Pulmonary artery endothelial cell (primary cell): ENCODE data around the gene UNC13C. TPM values are rescaled to one million over a fixed set of nuclear protein-coding genes. Genes with fewer than 3 reads are reported as not detected.

Experiments used
- DNase-seq: peaks from one replicate; pipeline ENCODE4 v3.0.0-alpha.2; 2011; ENCODE audit warnings: low read depth, low spot score
- total RNA-seq: library from RNA; depleted of rRNA; stranded (reverse); fragments of >200 nt; gene quantifications from 2 replicates; pipeline ENCODE4 v1.2.3, GENCODE V29; 2014

UNC13C gene
- total RNA-seq, 1 donor from 2014 or later, result not detected

DNA sequence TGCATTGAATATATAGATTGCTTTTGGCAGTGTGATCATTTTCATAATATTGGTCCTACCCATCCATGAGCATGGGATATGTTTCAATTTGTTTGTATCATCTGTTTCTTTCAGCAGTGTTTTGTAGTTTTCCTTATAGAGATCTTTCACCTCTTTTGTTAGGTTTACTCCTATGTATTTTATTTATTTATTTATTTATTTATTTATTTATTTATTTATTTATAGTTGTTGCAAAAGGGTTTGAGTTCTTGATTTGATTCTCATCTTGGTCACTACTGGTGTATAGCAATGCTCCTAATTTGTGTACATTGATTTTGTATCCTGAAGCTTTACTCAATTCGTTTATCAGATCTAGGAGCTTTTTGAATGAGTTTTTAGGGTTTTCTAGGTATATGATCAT, 478.2 kb downstream of the UNC13C start:
- no peak for DNase-seq

DNA sequence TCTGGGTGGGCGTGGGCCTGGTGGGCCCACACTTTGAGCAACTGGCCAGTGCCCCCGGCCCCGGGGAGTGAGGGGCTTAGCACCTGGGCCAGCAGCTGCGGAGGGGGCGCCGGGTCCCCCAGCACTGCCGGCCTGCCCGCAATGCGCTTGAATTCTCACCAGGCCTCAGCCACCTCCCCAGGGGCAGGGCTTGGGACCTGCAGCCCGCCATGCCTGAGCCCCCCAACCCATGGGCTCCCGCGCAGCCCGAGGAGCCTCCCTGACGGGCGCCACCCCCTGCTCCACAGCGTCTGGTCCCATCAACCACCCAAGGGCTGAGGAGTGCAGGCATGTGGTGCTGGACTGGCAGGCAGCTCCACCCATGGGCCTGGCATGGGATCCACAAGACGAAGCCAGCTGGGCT, 484.3 kb downstream of the UNC13C start:
- no peak for DNase-seq

DNA sequence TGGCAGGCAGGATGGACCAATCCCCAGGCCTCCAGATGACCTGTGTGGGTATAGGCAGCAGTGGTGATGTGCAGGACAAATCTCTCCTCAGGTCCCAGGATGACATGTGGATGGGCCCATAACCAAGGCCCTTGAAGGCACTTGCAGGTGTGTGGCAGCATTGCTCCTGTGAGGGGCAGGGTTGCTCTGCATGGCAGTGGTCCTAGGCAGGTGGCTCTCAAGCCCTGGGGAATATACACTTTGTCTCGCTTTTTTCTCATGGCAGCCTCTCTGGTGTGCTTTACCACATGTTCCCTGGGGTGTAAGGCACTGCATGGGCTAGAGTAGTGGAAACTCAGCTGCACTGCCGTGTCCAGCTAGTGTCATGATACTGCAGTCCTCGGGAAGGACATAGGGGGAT, 503.6 kb downstream of the UNC13C start:
- DNase-seq, result no peak

DNA sequence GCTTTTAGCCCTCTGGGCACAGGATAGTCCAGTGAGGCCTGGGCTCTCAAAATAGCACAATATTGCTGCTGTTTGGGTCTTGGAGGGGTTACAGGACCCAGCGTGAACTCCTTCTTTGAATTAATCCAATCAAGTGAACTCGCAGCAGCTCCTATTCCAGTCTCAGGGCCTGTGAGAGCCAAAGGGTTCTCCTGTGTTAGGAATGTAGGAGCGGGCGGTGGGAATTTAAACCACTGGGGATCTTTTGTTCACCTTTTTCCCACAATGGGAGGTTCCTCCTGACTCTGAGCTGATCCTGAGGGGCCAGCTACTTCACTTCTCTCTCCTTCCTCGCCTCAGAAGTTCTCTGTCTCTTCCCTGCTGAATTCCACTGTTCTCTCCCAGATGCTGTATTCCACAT, 504.0 kb downstream of the UNC13C start:
- no peak for DNase-seq

DNA sequence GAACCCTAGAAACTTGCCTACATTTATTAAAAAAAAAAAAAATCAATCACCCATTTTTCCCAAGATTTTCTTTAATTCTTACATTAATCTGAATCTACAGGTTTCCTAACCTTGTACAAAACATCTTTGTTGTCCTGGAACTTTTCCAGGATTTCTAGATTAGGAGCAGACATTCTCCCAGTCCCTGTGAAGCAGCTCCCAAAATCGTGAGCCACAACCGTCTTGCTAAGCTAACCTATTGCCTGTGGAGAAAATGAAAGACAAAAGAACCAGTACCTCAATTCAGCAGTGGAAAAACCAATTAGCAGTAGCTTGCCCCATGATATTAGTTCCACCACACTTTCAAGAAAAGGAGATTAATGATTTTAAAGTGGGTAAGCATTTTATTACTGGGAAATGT, 522.1 kb downstream of the UNC13C start:
- DNase-seq, result no peak

DNA sequence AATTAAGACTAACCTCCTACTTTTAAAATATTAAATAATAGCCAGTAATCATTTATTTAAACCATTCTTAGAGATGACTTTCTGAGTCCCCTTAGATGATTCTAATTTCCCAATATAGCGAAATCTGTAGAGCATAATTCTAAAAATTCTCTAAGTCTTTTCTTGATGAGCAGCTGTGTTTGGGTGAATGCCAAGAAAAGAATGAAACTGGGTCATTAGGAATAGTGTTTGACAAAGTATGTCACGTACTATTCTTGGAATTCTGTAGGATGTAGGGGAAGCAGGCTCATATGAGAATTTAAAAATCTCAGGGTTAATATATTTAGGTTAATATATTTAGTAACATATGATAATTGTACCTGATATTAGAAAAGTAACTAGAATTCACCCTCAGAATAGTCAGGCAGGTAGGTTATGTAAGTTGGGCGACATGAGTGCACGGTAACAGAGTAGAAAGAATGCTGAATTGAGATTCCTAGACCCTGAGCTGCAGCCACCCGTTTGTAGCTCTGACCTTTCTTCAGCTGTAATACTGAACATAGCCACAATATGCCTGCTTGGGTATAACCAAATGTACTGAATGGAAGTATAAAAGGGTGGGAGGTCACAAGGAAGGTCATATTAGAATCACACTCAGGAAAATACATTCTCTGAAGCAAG, 524.3 kb downstream of the UNC13C start:
- DNase-seq, result no peak

DNA sequence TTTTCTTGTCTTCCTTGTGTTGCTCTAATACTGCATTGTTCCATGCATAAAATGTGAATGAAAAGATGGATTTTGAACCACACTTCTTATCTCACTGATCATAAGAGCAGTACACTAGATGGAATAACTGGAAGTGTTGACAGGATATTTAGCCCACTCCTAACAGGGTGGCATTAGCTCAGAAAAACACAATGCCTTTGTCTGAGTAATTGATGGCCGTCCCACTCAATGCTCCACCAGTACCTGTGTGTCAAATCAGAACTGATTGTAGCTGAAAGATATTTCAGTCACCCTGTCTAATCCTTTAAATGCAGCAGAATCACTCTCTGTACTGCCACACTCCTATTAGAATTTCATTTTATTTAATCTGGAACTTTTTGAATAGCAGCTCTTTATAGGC, 526.5 kb downstream of the UNC13C start:
- DNase-seq, result no peak

DNA sequence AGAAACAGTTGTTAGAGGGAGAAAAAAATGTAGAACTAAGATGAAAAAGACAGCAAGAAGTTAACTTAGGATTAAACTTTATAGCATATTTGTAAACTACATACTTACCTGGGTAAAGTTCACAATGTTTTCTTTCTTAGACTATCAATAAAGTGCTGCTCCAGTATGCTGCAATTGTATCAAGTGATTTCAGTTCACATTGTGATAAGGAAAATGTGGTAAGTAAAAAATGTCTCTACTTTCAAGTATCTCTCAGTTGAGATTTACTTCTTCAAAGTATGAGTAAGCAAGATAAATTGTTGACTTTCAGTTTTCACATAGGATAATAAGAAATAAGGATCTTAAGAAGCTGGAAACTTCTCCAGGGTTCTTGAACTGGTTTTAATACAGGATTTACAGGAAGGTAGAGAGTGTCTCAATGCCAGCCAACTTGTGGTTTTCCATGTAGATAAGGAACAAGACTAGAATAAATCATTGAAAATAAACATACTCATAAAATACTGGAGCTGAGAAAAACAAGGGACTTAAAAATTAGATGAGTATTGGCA, 528.8 kb downstream of the UNC13C start:
- DNase-seq, result no peak

DNA sequence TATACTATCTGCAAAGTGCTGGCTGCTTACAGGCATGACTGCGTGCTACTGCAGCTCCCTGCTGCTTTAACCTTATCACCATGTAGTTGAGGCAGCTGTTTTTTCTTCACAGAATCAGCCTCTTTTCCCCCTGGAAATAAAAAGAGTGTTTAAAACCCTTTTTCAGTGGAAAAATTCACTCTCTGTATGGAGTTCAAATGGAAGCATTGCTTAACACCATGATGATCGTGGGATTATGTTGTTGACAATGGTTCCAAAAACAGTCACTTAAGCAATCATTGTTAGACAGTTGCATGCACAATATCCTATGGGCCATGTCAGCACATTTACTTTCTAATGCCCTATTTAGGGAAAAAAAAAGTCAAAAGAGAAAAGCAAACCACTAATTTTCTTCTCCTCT, 536.4 kb downstream of the UNC13C start:
- DNase-seq, result no peak

DNA sequence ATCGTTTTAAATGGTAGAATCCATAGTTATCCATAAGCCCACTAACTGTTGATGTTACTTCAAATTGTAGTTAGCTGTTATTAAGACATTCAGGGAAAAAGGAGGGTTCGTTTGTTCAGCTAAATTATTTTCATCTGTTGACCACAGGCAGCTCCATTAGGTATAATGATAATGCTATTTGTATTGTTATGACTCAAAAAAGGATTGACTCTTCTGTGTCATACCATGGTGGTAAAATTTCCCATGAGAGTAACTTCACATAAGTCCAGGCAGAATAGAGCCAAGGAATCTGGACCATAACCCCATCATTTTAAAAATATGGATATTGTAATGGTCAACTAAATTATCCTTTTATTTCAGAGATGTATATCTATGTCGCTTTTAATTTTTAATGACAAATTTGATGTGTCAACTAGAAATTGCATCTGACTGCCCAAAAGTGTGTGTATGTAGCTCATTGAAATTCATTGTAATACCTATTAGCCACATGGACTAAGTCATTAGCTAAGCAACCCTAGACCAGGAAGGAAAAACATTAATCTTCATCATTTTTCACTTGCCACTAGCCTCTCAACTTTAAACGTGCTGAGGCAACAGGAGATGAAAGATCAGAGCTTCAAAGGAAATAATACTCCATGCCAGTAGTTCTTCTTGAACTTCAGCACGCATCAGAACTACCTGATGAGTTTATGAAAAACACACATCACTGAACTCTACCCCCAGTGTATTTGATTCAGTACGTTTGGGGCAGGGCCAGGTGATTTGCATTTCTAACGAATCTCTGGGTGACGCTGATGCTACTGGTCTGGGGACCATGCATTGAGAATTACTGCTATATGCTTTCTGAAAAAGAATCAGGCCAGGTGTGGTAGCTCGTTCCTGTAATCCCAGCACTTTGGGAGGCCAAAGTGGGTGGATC, 537.7 kb downstream of the UNC13C start:
- no peak for DNase-seq

DNA sequence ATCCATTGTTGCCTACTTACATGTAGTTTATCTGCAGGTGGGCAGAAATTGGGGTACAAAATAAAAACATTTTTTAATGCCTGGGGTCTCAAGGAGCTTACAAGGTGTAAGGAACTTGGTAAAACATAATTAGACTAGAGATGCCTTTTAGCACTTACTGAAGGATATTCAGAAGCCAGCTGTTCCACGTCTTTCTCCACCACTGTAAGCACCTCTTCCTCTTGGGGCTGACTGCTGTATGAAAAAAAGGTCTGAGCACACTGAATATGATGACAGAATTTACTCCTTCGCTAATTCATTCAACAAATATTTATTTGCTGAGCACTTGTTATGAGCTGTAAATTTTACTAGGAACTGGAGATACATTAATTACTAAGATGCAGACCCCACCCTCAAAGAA, 539.1 kb downstream of the UNC13C start:
- no peak for DNase-seq

DNA sequence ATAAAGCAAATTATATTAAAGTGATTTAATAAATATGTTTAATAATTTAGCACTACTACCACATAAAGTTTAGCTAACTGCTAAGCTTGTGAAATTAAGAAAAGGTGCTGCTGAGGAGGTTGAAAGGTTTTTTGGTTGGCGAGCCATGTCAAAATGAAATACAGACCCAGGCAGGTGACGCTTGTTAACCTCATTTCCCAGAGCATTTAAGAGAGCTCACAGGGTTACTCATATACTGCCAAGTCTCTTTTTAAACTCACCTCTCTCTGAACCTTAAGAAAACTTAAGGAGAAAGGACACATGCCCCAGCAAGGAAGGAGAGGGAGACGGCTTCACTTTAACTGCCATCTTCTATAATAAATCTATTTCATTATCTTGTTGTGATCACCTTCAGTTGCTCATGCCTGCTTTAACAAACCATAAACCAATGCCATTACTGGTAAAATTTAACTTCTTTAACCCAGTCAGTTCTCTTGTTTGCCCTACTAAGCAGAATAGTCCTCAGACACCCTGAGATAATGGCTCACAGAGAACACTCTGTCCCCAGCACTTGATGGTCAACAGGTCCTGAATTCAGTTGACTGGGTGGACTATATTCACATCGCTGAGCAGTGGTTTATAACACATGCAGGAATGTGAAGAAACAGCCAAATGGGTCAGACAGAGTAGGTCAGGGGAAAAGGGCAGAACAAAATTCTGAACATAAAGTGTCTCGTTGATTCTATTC, 540.1 kb downstream of the UNC13C start:
- no peak for DNase-seq

DNA sequence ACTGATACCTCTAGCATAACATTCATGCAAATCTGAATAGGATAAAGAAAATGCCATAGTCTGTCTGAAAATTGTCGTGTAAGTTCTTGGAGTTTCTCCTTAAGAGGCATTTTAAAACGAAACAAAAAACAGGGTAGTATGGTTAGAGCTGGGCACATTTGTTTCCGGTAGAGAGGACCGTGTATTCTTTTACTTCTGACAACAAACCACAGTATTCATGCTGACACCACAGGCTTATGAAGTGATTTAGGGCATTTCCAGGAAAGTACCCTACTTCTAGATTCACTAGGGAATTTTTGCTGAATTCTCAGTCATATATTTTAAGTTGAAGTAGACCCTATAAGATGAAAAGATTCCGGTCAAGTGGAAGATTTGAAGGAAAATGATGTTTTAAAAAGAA, 541.3 kb downstream of the UNC13C start:
- no peak for DNase-seq

DNA sequence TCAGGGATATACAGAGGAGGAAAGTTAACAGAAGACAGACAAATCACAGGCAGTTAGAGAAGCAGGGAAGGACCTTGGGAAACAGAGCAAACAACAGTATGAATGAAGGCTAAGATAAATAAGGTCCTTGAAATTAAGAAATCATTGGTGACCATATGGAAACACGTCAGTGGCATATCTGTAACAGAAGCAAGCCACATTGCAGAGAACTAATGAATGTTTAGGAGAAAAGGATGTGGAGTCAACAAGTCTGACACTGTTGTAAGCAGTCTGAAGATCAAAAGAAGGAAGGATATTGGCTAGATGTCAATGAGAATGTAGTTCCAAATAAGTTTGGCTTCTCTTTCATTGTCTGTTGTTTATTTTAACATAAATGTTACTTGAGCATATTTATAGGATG, 542.4 kb downstream of the UNC13C start:
- no peak for DNase-seq

DNA sequence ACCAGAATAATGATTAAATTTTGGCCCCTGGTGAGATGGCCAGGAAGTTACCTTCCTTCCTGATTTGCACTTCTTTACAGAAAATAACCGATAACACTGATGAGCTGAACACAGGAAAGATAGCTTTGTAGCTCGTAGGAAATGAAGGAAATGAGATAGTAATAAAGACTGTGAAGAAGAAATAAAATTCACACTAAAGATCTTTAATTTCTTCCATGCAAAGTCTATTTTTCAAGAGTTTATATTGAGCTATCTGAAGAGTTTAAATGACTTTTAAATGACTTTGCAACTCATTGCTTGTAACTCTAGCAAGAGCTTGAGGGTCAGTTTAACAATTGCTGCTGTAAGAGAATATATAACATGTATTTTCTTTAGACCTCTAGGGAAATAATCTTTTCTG, 543.0 kb downstream of the UNC13C start:
- DNase-seq, result no peak

DNA sequence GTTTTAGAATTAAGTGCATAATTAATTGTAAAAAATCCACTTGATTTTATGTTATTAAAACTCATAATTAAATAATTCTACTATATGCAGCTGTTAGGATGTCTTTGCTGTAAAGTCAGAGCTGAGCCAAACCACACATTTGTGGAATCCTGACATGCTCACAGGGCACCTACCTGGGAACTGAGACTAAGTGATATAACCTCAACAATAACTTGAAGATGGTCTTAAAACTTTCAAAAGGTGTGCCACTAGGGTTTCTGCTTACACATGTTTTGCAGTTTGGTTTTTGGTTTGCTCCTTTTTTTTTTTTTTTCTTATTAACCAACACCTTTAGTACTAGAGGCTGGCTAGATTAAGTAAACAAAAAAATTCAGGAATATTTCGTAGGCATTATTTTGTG, 549.8 kb downstream of the UNC13C start:
- DNase-seq, result no peak

DNA sequence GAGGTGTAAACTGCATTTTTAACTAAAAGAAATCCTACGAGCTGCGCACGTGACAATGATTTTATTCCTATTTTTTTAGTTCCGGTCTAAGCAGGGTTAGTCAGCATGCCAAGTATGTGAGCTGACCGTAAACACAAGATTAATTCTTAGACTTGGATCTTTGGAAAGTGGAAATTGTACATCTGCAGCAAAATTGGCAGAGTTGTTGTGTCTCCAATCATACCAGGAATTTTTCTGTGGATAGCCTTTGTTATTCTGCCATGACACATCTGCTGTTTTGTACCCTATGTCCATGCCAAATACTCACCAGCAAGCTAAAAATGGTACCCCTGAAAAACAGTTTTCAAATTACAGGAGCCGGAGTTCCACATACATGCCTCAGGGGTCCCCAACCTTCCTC, 562.5 kb downstream of the UNC13C start:
- DNase-seq, result no peak

DNA sequence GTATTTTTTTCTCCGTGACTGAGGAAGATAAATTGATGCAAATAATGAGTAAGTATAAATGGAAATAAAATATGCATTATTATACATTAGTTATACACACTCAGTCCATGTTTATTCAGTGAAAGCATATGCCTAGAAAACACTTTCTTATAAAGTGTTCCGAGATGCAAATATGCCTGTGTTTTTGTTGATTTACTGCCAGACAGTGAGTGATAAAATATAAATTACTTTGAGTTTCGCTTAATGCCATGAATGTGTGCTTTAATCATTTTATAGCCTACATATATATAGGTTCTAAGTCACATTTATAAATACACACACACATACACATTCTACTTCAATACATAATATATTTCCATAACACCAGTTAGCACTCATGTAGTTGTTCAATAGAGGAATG, 569.2 kb downstream of the UNC13C start:
- DNase-seq, result no peak

DNA sequence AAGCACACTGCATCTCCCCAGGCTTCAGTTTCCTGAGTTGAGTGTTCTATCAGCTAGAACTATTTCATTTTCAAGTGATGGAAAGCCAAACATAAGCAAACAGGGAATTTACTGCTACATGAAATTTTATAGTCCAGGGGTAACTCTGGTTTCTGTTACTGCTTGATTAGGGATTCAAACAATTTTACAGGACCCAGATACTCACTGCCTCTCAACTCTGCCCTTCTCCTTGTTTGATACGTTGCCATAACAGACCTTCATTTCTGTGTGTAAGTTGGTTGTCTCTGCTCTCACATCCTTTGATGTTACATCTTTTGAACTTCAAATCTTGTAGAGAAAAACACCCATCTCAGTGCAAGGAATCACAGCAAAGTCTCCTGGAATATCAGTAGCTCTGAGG, 572.7 kb downstream of the UNC13C start:
- DNase-seq, result no peak

DNA sequence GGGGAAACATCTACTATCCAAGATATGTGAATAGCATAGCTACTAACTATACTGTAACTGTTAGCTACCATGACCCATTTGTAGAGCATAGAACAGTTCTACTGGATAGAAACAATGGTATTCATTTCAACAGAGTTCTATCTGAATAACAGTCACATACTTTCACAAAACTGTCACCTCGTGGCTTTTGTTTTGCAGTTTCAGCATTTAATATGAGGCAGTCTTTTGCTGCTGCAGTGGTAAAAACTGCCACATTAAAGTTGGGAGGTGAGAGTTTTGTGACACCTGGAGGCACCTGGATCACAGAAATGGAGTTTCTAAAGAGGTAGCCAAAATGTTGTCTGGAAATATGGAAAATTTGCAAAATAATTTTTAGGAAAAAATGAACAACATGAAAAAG, 578.0 kb downstream of the UNC13C start:
- no peak for DNase-seq

DNA sequence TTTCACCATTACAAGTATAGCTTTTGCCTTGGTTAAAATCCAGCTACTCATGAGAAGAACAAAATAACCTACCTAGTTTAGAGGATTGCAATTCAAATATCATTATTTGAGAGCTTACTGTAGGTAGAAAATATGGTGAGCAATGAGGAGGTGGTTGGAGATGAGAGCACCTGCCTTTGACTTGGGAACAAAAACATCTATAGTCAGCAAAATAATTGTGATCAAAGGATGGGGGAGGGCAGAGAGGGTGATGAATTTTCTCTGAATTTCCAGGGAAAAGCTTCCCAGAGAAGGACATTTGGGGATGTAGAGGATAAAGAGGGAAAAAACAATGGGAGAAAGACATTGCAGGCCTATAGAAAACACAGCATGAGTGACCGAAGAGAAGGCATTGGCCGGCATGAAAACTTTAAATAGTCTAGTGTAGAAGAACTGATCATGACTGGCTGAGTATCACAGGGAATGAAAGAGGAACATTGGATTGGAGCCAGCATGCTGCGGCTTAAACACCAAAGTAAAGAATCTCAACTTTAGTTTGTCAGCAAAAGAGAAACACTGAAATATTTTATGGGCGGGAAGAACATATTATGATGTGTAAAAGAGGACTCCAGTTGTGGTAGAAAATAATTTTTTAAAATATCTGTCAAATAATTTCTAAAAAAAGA, 581.3 kb downstream of the UNC13C start:
- DNase-seq, result no peak

DNA sequence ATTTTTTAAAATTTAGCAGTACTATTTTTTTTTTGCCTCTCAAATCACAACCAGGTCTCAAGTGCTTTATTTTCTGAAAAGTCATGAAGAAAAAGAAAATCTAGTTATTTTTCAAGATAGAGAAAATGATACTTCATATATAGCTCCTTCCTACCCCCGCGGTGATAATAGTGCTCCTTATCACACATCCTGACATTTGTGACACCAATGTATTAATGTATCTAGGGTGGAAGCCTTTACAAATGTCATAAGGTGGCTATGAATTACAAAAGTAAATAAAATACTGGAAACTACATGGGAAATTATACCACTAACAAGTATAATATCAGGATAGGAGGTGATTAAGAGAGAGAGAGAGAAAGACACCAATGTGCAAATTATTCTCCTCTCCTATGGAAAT, 582.2 kb downstream of the UNC13C start:
- DNase-seq, result no peak
